Adipocyte (in vitro differentiated cells): Measurements from ENCODE around the gene TPO.

Source experiments
- DNase-seq: peaks from one replicate; pipeline ENCODE4 v3.0.0-alpha.2; 2015; ENCODE audit warnings: low read depth
- H3K27me3 ChIP-seq: replicated peaks from 2 replicates; pipeline ENCODE4 v1.7.0; 2013; ENCODE audit warnings: mild to moderate bottlenecking, low read length, moderate library complexity; ENCODE audit not compliant: control insufficient read depth, insufficient read depth
- H3K36me3 ChIP-seq: 2 replicates; pipeline ENCODE4 v1.7.0; 2013; ENCODE audit warnings: low read length, mild to moderate bottlenecking, moderate library complexity; ENCODE audit not compliant: control insufficient read depth, insufficient read depth, severe bottlenecking
- H3K4me1 ChIP-seq: 2 replicates; pipeline ENCODE4 v1.7.0; 2013; ENCODE audit warnings: mild to moderate bottlenecking, low read length, moderate library complexity; ENCODE audit not compliant: control insufficient read depth, insufficient read depth
- H3K4me3 ChIP-seq: 2 replicates; pipeline ENCODE4 v1.7.0; 2013; ENCODE audit warnings: mild to moderate bottlenecking, low read length, moderate library complexity
- H3K9ac ChIP-seq: 2 replicates; pipeline ENCODE4 v1.7.0; 2013; ENCODE audit warnings: mild to moderate bottlenecking, low read length, moderate library complexity
- H3K9me3 ChIP-seq: 2 replicates; pipeline ENCODE4 v1.7.0; 2013; ENCODE audit warnings: mild to moderate bottlenecking, low read length, moderate library complexity; ENCODE audit not compliant: control insufficient read depth

Gene TPO

DNA sequence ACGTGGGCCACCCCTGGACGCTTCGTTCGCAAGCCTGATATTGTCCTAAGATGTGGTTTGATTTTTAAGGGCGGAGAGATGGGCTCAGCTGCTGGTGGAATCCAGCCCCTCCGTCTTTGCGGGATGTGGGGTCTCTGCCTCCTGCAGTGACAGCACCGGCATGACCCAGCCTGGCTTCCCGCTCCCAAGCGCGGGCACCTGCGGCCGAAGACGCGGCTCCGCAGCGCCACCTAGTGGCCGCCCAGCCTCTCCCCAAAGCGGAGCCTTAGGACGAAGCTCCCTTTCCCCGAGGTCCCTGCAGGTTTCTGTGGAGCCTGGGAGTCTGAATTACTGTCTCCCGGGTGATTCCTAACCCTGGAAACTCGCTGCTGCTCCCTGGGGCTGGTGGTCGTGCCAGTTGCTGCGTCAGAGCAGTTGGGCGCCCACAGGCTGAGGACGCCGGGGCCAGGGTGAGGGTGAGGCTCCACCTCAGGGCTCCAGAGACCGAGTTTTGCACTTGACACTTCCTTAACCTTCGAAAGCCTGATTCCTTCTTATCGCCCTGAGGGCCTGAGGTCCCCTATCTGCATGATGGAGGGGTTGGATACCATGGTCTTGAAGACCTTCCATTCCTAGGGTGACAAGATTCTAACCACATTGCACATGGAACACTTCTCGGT lies 137.5 kb downstream of the TPO start:
- H3K27me3 ChIP-seq = peaks cover 20% of the 10 kb centered on the region
- H3K4me1 ChIP-seq = peaks cover 25% of the 10 kb centered on the region
- H3K9ac ChIP-seq = no peak overlapping the region
- H3K9me3 ChIP-seq = no peaks in the 10 kb centered on the region
- H3K36me3 ChIP-seq = no peaks in the 10 kb centered on the region
- no peak overlapping the region for H3K4me3 ChIP-seq
- DNase-seq = peak; percentile 66

- no peak for DNase-seq
- no peaks in the 10 kb centered on the region for H3K9me3 ChIP-seq
- H3K36me3 ChIP-seq = no peaks in the 10 kb centered on the region
- no peak overlapping the region for H3K4me3 ChIP-seq
- peaks cover 25% of the 10 kb centered on the region for H3K4me1 ChIP-seq
- H3K27me3 ChIP-seq = peaks cover 16% of the 10 kb centered on the region
- no peak overlapping the region for H3K9ac ChIP-seq
Measured at GRCh38 chr2:1551905-1552304, 138.6 kb downstream of the TPO start.

DNA sequence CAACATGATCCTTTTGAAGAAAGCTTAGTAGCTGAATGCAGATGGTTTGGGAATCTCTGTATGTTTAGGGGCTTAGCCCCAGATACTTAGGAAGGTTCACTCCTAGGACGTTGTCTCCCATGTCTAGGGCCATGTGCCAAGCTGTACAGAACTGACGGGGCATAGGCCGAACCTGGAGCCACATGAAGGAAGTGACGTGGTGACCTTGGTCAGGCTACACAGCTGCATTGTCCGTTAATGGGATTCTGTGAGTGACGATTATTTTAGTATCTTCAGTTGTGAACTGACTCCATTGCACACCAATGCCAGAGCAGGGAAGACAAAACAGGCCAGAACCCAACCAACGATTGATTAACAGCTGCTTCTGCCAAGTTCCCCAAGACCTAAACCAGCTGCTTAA lies 139.3 kb downstream of the TPO start:
- Histone ChIP-seq H3K4me1 (peaks cover 25% of the 10 kb centered on the region), H3K9me3 (no peaks in the 10 kb centered on the region), H3K9ac (no peak overlapping the region), H3K36me3 (no peaks in the 10 kb centered on the region), H3K27me3 (peaks cover 11% of the 10 kb centered on the region), H3K4me3 (no peak overlapping the region)
- DNase-seq = no peak

DNA sequence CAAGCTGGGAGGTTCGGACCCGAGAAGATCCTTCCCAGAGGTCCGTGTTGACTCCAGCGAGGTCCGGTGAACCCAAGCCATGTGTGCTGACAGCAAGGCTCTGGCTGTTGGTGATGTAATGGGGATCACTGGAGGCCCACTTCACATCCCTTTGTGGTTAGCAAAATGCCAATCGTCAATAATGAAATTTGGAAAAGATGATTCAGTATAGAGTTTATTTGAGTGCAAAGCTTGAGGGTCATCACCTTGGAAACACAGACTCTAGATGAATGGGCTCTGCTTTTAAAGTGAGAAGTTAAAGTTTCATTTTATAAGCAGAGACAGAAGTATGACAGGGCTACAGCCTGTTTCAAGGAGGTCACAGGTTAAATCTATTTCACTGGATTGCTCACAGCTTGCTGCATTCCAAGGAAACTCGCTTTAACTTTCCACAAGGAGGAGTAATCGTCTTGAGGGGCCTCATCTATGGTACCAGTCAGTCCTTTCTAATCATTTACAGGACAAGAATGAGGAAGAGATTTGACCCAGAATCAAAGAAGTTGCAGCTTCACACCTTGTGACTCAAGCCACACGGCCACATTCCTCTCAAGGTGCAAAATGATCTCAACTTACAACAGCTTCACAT lies 140.5 kb downstream of the TPO start:
- peak; percentile 80 for DNase-seq

GRCh38 chr2:1556286-1556685 lies 143.0 kb downstream of the TPO start:
- H3K4me1 ChIP-seq = peaks cover 19% of the 10 kb centered on the region
- H3K9me3 ChIP-seq = no peaks in the 10 kb centered on the region
- DNase-seq = no peak
- H3K9ac ChIP-seq = no peak overlapping the region
- no peak overlapping the region for H3K4me3 ChIP-seq
- H3K36me3 ChIP-seq = no peaks in the 10 kb centered on the region
- H3K27me3 ChIP-seq = peaks cover 10% of the 10 kb centered on the region

More for the DNA sequence above, 140.5 kb downstream of the TPO start:
- Histone ChIP-seq H3K4me1 (peaks cover 25% of the 10 kb centered on the region), H3K9ac (peak overlapping the region; percentile 36), H3K36me3 (no peaks in the 10 kb centered on the region), H3K9me3 (no peaks in the 10 kb centered on the region), H3K4me3 (peak overlapping the region; percentile 8), H3K27me3 (peaks cover 11% of the 10 kb centered on the region)

DNA sequence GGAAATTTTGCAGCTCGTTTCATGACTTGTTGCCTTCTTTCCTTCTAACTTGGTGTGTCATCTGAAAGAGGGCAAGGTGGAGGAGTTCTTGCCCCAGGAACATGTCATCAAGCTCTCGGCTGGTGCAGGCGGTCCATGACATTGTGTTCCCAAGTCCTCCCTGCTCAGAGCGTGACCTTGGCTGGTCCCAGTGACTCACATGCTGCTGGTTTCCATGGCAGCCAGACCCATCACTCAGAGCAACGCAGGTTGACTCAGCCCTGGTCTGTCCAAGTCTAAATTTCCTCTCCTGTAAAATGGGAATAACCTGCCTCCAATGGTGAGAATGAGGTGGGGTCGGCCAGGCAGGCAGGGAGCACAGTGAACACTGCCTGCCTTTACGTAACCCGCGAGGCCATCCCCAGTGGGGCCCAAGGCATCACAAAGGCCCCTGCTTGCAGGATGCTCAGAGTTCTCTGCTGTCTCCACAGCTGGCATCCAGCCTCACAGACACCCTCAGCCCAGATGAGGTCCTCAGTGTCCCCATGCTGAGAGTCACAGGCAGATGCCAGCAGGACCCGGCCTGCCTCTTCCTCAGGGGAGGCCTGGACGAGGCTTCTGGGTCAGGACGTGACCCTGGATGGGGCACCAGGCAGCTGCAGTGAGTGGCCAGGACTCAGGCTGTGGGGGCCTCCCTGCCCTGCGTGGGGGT lies 143.7 kb downstream of the TPO start:
- peaks cover 16% of the 10 kb centered on the region for H3K27me3 ChIP-seq
- H3K4me3 ChIP-seq = no peak overlapping the region
- peak; percentile 44 for DNase-seq
- no peaks in the 10 kb centered on the region for H3K36me3 ChIP-seq
- no peaks in the 10 kb centered on the region for H3K9me3 ChIP-seq
- no peak overlapping the region for H3K9ac ChIP-seq
- peaks cover 19% of the 10 kb centered on the region for H3K4me1 ChIP-seq

DNA sequence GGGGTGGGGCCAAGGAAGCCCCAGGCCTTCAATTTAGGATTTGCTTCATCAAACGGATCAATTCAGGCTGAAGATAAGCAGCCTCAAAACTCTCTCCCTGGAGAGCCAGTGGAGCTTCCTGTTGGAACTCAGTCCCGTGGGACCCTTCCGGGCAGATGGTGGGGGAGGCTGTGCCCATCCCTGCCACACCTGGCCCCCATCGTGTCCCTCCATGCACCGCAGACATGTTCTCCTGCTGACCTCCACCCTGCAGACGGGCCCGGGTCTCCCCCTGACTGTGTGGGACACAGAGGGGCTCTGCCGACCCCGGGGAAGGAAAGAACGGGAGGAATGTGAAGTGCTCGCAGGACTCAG lies 144.2 kb downstream of the TPO start:
- H3K9me3 ChIP-seq = no peaks in the 10 kb centered on the region
- DNase-seq = no peak
- peaks cover 16% of the 10 kb centered on the region for H3K27me3 ChIP-seq
- no peak overlapping the region for H3K4me3 ChIP-seq
- peaks cover 19% of the 10 kb centered on the region for H3K4me1 ChIP-seq
- H3K36me3 ChIP-seq = no peaks in the 10 kb centered on the region
- no peak overlapping the region for H3K9ac ChIP-seq

DNA sequence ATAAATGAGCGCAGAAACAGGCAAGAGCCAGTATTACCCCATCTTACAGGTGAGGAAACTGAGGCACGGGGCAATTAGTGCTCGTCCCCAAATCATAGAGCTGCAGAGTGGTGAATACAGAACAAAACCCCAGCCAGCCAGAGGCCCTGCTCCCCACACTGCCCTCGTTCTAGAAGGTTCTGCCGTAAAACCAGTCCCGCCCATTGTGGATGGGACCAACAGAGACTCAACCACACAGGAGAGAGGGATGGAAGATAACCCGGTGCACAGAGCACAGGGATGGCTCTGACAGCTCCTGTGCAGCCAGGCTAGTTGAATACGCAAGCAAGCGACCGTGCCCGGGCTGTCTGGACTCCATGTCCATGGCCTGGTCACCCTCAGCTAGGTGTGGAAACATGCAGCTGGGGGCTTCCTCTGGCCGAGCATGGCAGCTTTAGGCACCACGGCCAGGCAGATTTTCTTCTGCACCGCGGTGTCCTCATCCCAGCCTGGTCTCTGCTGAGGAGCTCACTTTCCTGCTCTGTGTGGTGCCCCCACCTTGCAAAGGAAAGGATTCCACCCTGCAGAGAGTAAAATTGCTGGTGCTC lies 146.4 kb downstream of the TPO start:
- Histone ChIP-seq H3K9ac (no peak overlapping the region), H3K36me3 (no peaks in the 10 kb centered on the region), H3K9me3 (no peaks in the 10 kb centered on the region), H3K4me1 (no peaks in the 10 kb centered on the region), H3K4me3 (no peak overlapping the region), H3K27me3 (peaks cover 16% of the 10 kb centered on the region)
- no peak for DNase-seq

DNA sequence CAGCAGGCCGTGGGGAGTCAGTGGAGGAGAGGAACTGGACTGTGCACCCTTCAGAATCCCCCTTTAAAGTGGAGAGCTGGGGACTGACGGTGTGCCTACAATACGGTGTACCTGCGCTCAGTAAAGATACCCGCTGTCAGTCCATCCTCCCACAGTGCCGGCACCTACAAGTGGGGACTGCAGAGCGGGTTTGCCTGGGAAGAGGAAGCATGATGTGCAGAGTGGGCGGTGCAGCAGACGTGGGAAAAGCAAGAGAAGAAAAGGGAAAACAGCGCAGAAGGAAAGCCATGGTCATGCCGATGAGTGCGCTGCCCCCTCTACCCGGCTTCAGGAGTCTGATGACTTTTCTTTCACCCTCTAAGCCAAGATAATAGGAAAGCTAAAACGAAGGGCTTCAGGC lies 148.0 kb downstream of the TPO start:
- Histone ChIP-seq H3K9me3 (no peaks in the 10 kb centered on the region), H3K4me1 (no peaks in the 10 kb centered on the region), H3K27me3 (peaks cover 19% of the 10 kb centered on the region), H3K9ac (no peak overlapping the region), H3K4me3 (no peak overlapping the region), H3K36me3 (no peaks in the 10 kb centered on the region)
- no peak for DNase-seq

DNA sequence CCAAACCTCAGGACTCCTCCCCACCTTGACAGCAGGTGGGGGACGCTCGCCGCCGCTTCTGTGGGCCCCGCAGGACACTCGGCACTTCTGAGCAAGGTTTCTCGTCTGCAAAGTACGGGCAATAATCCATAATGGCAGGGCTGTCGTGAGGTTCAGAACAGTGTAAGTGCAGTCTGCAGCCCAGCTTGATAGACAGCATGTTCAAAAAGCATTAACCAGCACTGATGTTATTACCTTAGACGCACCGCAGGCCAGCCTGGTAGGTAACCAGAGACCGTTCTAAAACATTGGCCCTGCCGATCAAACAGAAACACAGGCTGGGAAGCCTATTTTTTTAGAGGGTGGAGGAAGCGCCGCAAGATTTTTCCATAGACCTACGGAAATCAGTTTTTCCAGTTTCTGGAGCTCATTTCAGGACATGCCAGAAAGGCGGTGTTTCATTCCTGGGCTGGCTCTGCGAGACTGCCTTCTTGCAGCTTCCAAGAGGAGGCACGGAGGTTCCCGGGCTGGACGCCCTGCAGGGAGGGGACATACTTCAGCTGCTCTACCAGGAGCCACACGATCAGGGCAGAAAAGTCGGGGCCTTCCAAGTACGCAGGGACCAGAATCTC lies 148.7 kb downstream of the TPO start:
- no peak overlapping the region for H3K9ac ChIP-seq
- no peak overlapping the region for H3K4me3 ChIP-seq
- peaks cover 21% of the 10 kb centered on the region for H3K27me3 ChIP-seq
- H3K4me1 ChIP-seq = no peaks in the 10 kb centered on the region
- no peaks in the 10 kb centered on the region for H3K36me3 ChIP-seq
- H3K9me3 ChIP-seq = no peaks in the 10 kb centered on the region
- DNase-seq = no peak
